Activated CD4-positive, CD25-positive, alpha-beta regulatory T cell treated with anti-CD3 and anti-CD28 coated beads, Interleukin-2, amount 50 U/mL, for 24 hours (primary cell): ENCODE measurements around the gene FBH1.
"Not testable (repeated sequence)": the region's sequence is repeated elsewhere in the genome, so short reads cannot be mapped to it uniquely, and the experiment has no call there.

Experiments used
- ATAC-seq, 2 donors: fragments of 150-1000 bp; cut with Tn5 transposase; one replicate each; pipeline ENCODE4 v1.10.0; 2021; ENCODE audit warnings: mild to moderate bottlenecking in 1 of 2, moderate library complexity in 1 of 2

Gene FBH1

GRCh38 chr10:5960070-5960972, 70.3 kb downstream of the FBH1 start:
- no peak for ATAC-seq

DNA sequence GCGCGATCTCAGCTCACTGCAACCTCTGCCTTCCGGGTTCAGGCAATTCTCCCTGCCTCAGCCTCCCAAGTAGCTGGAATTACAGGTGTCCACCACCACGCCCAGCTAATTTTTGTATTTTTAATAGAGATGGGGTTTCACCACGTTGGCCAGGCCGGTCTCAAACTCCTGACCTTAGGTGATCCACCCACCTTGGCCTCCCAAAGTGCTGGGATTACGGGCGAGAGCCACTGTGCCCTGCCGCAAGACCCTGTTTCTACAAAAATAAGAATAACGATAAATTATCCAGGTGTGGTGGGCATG, 70.9 kb downstream of the FBH1 start:
- ATAC-seq = not testable (repeated sequence)

- ATAC-seq = no peak
Measured at GRCh38 chr10:5961405-5962100, 71.5 kb downstream of the FBH1 start.

DNA sequence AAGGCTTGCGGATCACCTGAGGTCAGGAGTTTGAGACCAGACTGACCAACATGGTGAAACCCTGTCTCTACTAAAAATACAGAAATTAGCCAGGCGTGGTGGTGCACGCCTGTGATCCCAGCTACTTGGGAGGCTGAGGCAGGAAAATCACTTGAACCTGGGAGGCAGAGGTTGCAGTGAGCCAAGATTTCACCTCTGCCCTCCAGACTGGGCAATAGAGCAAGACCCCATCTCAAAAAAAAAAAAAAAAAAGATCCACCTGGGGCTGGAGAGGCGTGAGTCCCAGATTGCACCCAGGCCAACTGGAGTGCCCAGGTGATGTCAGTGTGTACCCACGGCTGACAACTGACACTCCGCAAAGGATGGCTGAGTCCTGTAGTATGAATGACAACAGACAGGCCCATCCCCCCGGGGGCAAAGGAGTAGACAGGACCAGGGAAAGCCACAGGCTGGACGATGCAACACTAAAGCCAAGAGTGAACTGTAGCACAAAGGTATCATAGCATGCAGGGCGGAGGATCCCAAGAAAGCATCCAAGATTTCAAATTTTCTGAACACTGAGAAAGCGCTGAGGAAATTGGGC, 72.4 kb downstream of the FBH1 start:
- ATAC-seq = not testable (repeated sequence)

GRCh38 chr10:5963071-5963470, 73.0 kb downstream of the FBH1 start:
- no peak for ATAC-seq

- no peak for ATAC-seq
Measured at GRCh38 chr10:5963591-5963990, 73.5 kb downstream of the FBH1 start.

- no peak for ATAC-seq
Measured at GRCh38 chr10:5964736-5965135, 74.7 kb downstream of the FBH1 start.

GRCh38 chr10:5965266-5965665, 75.2 kb downstream of the FBH1 start:
- ATAC-seq = no peak

DNA sequence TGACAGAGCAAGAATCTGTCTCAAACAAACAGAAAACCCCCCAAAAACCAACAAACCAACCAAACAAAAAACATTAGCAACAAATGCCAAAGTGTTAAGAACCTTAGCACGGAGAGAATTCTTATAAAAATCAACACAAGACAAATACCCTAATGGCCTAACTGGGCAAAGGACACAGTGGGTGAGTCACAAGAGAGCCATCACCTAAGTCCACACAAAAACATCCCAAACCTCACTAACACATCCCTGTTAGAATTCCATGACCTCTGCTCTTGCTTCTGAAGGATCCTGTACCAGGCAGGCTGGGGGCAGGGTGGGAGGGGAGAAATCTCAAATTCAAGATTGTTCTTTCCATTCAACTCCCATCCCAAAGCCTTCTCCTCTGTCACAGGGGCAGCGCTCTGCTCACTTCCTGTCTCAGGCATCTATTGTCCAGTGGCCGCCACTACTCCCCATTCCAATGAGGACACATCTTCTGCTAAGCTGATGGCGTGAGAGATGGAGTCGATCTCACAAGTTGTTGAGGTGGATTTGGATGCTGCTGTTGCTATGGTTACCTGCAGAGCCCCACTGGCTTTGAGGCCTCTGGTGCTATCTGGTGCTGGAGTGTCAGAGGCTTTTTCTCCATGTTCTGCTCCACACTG, 78.1 kb downstream of the FBH1 start:
- ATAC-seq = no peak

GRCh38 chr10:5968681-5969453, 78.8 kb downstream of the FBH1 start:
- ATAC-seq = no peak

DNA sequence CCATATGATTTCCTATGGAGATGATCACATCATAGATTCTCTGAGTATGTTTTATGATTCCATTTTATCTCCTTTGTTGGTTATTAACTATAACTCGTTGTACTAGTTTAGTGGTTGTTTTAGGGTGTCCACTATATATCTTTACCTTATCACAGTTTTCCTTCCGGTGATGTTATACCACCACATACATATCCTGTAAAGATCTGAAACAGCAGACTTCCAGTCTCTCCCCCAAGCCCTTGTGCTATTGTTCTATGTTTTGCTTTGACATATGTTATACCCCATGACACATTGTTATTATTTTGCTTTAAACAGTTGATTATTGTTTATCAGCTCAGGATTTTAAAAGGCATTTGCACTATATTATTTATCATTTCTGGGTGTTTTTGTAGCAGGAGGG, 80.0 kb downstream of the FBH1 start:
- no peak for ATAC-seq

- no peak for ATAC-seq
Measured at GRCh38 chr10:5970527-5970926, 80.5 kb downstream of the FBH1 start.

GRCh38 chr10:5971315-5971832, 81.3 kb downstream of the FBH1 start:
- ATAC-seq = peak; percentile 62

GRCh38 chr10:5971886-5972285, 81.8 kb downstream of the FBH1 start:
- no peak for ATAC-seq

DNA sequence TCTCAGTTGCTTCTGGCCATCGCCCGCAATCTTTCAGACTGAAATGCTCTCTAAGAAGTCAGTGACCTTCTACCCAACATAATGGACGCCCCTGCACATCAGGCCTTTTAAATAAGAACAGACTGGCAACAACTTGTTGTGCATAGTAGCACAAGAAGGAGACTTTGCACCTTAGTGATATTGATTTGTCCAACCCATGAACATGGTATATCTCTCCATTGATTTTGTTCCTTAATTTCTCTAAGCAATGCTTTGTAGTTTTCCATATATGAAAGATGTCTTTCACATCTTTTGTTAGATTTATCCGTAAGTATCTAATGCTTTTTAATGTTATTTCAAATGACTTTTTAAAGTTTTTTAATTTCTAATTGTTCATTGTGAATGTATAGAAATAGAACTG, 83.0 kb downstream of the FBH1 start:
- no peak for ATAC-seq

- ATAC-seq = peak; percentile 75 to 79
Measured at GRCh38 chr10:5975641-5976473, 85.8 kb downstream of the FBH1 start.

DNA sequence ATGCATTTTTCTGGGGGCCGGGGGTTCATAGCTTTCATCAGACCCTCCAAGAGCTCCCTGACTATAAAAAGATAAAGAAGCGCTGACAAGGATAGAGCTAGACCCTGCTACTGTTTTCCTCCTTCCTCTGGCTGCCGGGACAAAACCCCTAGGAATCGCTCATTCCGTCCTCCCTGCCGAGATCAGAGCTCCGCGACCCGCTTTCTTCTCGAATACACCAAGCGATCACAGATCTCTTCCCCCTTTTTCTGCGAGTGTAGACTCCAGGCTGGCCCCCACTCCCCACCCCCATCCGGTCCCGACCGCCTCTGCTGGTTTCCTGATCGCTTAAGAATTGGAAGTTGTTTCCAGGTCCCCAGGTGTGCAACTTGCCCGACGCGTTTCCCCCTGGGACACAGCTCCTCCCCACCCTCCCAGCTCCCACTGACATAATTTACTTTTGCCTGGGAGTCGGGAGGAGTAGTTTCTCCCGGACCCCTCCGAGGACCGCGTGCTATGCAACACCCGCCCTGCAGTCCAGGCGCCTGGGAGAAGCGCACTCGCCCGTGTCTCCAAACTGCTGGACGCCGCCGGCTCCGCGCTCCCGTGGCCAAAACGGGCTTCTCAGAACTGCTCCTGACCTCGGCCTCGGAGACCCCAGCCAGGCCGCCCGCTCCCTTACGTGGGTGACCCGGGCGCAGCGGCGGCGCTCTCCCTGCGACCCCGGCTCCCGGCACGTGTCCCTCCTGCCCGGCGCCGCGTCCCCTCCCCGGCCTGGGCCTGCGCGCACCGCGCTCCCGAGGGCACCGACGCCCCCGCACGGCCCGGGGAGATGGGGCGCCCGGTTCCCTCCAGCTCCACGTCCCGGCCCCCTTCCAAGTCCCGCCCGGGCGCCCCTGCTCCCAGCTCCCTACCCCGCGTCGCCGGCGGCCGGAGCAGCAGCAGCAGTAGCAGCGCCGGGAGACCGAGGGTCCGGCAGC, 86.7 kb downstream of the FBH1 start:
- peak; percentile 1 to 5 for ATAC-seq

DNA sequence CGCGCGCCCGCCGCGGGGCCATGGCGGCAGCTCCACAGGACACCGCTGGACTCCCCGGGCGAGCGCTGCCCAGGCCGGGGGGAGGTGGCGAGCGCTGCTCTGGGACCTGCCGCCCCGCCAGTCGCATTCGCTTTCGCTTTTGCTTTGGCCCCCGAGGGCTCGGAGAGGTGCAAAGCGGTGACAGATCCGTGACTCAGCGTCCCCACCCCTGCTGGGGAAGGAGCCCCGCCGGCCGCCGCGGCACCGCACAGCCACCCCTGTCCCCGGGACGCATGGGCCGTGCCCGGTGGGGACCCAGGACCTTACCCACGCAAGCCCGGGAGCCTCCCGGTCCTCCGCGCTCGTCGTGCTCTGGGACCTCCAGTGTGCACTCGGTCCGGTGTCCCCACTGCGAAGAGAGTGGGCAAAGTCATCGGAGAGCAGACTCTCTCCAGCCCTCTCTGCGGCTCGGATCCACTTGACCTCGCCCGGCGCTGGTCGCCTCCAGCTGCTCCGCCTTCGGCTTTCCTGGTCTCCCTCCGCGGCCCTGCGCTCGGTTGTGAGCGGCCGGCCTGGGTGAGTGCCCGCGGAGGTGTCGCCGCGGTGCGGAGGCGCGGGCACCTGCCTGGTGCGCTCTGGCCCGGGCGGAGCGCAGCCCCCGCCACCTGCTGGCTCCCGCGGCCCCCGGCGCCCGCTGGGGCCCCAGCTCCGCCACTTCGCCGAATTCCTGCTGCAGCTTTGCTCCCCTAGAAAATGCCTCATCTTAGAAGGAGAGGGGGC, 87.6 kb downstream of the FBH1 start, which contains the start of gene IL15RA:
Gene IL15RA (minus strand): TSS at position 73 of the 759 bp plus-strand sequence. CDS start 51 bp downstream, at position 22.
- peak; percentile 79 to 81 for ATAC-seq

GRCh38 chr10:5978230-5978489, 88.1 kb downstream of the FBH1 start:
- no peak for ATAC-seq

GRCh38 chr10:5981529-5981928, 91.5 kb downstream of the FBH1 start:
- no peak for ATAC-seq
